Sigmoid colon (tissue), 7 donors: Measurements from ENCODE around the gene LPP. TPM values are rescaled to one million over a fixed set of nuclear protein-coding genes. Genes with fewer than 3 reads are reported as not detected.

ENCODE experiments used
- DNase-seq: peaks from one replicate; pipeline ENCODE4 v3.0.0-alpha.2; 2019
- H3K27ac ChIP-seq, 4 donors: fragments of 200-600 bp; sonication (generic); one replicate each; pipeline ENCODE4 v1.5.1; 2016 to 2019; ENCODE audit warnings: mild to moderate bottlenecking in 1 of 4
- H3K27me3 ChIP-seq, 3 donors: fragments of 200-600 bp; sonication (generic); one replicate each; pipeline ENCODE4 v1.5.1; 2019; ENCODE audit warnings: mild to moderate bottlenecking in 1 of 3
- H3K36me3 ChIP-seq, 4 donors: fragments of 200-600 bp; sonication (generic); one replicate each; pipeline ENCODE4 v1.5.1; 2016 to 2019
- H3K4me1 ChIP-seq, 4 donors: fragments of 200-600 bp; sonication (generic); one replicate each; pipeline ENCODE4 v1.5.1; 2017 to 2019
- H3K4me3 ChIP-seq, 4 donors: fragments of 200-600 bp; sonication (generic); one replicate each; pipeline ENCODE4 v1.5.1; 2017 to 2019; ENCODE audit warnings: mild to moderate bottlenecking in 2 of 4, moderate library complexity in 1 of 4
- H3K9me3 ChIP-seq, 4 donors: fragments of 200-600 bp in 3 of 4; sonication (generic) in 3 of 4; one replicate each; pipeline versions ENCODE4 v1.5.1 to v1.6.1; 2013 to 2019
- EP300 ChIP-seq, 4 donors: sonication (generic); formaldehyde crosslinking; IDR thresholded peaks; one replicate each; pipeline ENCODE4 v1.6.1; 2017; ENCODE audit warnings: antibody characterized with exemption in 4 of 4
- POLR2A ChIP-seq, 2 donors: fragments of 450-650 bp; IDR thresholded peaks; one replicate each; pipeline ENCODE4 v1.6.1; 2016; ENCODE audit warnings: antibody characterized with exemption in 2 of 2, mild to moderate bottlenecking in 2 of 2, moderate library complexity in 2 of 2
- POLR2AphosphoS5 ChIP-seq, 4 donors: sonication (generic); formaldehyde crosslinking; IDR thresholded peaks; one replicate each; pipeline ENCODE4 v1.6.1; 2017; ENCODE audit warnings: antibody characterized with exemption in 4 of 4
- WGBS, 2 donors: extraction: QIAGEN DNeasy Blood & Tissue Kit; methylation state at CpG; one replicate each; pipeline ENCODE4 v1.1.7; 2013; 5-methylcytosine and 5-hydroxymethylcytosine counted together
- intact Hi-C: fragments of 100-400 bp; cut with DNase I; formaldehyde crosslinking; loops from one replicate; pipeline ENCODE4 v1.15.1; 2023
- polyA plus RNA-seq, 3 donors: library from polyadenylated mRNA; stranded (reverse); fragments of 200-250 nt; gene quantifications; one replicate each; pipeline ENCODE4 v1.2.3, GENCODE V29; 2013
- total RNA-seq, 4 donors: library from RNA; depleted of rRNA; stranded (reverse); fragments of >200 nt; gene quantifications; one replicate each; pipeline ENCODE4 v1.1.0, GENCODE V29; 2016
- TF ChIP-seq, protein P1 (sequence below), 4 experiments: fragments of 450-650 bp in 3 of 4; fragments of 200-600 bp in 1 of 4; IDR thresholded peaks; one replicate each; pipeline ENCODE4 v1.5.1; 2016 to 2019; ENCODE audit warnings: antibody characterized with exemption in 4 of 4, mild to moderate bottlenecking in 3 of 4, moderate library complexity in 2 of 4
- donor health status: healthy with polysubstance abuse.
- donor health status: Bipolar disorder and iron deficiency.
- donor health status: healthy.

The LPP gene
- total and polyA plus RNA-seq, 7 donors = 5.3 to 1,773 (median 824) TPM

DNA sequence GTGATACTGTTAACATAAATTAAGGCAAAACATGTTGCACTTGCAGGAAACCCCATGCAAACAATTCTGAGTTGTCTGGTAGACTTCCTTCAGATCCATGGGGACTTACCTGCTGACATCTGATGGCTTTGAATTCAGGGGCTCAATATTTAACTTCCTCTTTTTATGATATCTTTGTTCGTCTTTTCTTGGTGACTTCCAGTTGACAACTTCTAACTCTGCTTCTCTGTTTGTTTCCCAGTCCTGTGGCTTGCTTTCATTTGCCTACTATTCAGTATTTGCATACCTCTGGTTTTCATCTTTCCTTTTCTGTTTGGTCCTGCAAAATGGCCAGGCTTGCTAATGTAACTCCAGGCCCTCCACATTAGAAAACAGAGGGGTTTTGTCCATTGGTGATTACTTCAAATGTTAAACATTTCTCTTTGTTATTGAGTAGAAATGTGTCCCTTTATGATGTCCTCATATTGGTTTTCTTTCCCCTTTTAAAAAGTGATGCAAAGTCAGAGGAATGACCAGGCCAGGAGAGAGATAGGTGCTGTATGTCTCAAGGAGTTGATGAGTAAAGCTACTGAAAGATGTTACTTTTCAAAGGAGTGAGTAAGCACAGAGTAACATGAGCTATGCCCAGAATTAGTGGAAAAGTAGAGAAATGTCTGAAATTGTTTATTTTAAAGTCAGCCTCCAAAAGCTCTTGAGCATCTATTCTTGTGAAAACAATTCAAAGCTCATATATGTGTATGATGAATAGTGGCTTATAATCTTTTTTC lies 335.9 kb downstream of the LPP start:
- intact Hi-C loops = no loop called here
- H3K4me1 ChIP-seq = peaks cover 0 to 66% (median 46%) of the 10 kb centered on the region in 4 donors
- peaks cover 0 to 23% (median 5%) of the 10 kb centered on the region in 4 donors for H3K36me3 ChIP-seq
- H3K4me3 ChIP-seq = no peak overlapping the region
- no peak for TF ChIP-seq EP300 (IDR thresholded peaks at IDR 0.05)
- TF ChIP-seq, protein P1, sequence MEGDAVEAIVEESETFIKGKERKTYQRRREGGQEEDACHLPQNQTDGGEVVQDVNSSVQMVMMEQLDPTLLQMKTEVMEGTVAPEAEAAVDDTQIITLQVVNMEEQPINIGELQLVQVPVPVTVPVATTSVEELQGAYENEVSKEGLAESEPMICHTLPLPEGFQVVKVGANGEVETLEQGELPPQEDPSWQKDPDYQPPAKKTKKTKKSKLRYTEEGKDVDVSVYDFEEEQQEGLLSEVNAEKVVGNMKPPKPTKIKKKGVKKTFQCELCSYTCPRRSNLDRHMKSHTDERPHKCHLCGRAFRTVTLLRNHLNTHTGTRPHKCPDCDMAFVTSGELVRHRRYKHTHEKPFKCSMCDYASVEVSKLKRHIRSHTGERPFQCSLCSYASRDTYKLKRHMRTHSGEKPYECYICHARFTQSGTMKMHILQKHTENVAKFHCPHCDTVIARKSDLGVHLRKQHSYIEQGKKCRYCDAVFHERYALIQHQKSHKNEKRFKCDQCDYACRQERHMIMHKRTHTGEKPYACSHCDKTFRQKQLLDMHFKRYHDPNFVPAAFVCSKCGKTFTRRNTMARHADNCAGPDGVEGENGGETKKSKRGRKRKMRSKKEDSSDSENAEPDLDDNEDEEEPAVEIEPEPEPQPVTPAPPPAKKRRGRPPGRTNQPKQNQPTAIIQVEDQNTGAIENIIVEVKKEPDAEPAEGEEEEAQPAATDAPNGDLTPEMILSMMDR (IDR thresholded peaks at IDR 0.05) = no peak
- TF ChIP-seq POLR2A (IDR thresholded peaks at IDR 0.05) = no peak
- no peak for TF ChIP-seq POLR2AphosphoS5 (IDR thresholded peaks at IDR 0.05)
- 46 to 84% methylated on average over 1 of the region's 1 CpG for WGBS, 2 donors
- no peak for DNase-seq
- H3K27me3 ChIP-seq = no peaks in the 10 kb centered on the region
- no peaks in the 10 kb centered on the region for H3K9me3 ChIP-seq
- peak overlapping the region in 2 of 4 donors; percentile 41 to 49 for H3K27ac ChIP-seq

DNA sequence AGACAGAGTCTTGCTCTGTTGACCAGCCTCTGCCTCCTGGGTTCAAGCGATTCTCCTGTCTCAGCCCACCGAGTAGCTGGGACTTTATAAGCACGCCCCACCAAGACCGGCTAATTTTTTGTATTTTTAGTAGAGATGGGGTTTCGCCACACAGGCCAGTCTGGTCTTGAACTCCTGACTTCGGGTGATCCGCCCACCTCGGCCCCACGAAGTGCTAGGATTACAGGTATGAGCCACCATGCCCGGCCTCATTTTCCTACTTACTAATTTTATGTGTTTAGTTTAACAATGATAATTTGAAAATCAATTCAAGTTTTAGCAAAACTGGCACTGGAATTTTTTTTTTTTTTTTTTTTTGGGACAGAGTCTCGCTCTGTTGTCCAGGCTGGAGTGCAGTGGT lies 336.5 kb downstream of the LPP start:
- H3K9me3 ChIP-seq = no peaks in the 10 kb centered on the region
- no peak for DNase-seq
- no peaks in the 10 kb centered on the region for H3K27me3 ChIP-seq
- intact Hi-C loops = no loop called here
- TF ChIP-seq, protein P1 (IDR thresholded peaks at IDR 0.05) = no peak
- TF ChIP-seq POLR2A (IDR thresholded peaks at IDR 0.05) = no peak
- no peak for TF ChIP-seq POLR2AphosphoS5 (IDR thresholded peaks at IDR 0.05)
- no peak for TF ChIP-seq EP300 (IDR thresholded peaks at IDR 0.05)
- no peak overlapping the region for H3K4me3 ChIP-seq
- H3K36me3 ChIP-seq = peaks cover 0 to 18% (median 3%) of the 10 kb centered on the region in 4 donors
- WGBS, 2 donors = 97% methylated on average over 11 of the region's 11 CpGs
- peaks cover 0 to 64% (median 45%) of the 10 kb centered on the region in 4 donors for H3K4me1 ChIP-seq
- H3K27ac ChIP-seq = peak overlapping the region in 2 of 4 donors; percentile 41 to 49

DNA sequence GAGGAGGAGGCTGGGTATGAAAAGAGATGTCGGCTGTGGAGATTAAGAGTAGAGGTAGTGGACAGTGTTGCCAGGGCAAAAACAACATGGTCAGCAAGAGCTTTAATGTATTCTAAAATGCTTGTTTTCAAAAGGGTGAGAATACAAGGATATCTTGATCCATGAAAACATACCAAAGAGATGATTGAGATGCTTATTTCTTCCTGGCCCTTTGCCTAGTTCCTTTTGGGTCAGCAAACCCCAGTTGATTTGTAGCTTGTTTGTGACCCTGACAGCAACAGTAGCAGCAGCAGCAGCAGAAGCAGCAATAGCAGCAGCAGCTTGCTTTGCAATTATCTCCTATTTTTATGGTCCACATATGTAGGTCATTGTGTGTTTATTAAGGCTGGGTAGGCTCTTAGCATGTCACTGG lies 337.3 kb downstream of the LPP start:
- 68 to 83% methylated on average over 1 of the region's 1 CpG for WGBS, 2 donors
- Histone ChIP-seq H3K27me3 (no peaks in the 10 kb centered on the region), H3K27ac (peak overlapping the region; percentile 19 to 49 (median 32)), H3K9me3 (no peaks in the 10 kb centered on the region), H3K36me3 (peaks cover 0 to 18% (median 3%) of the 10 kb centered on the region in 4 donors), H3K4me3 (no peak overlapping the region), H3K4me1 (peaks cover 0 to 65% (median 49%) of the 10 kb centered on the region in 4 donors)
- intact Hi-C loops = no loop called here
- peak in 1 of 4 donors; percentile 31 for TF ChIP-seq POLR2AphosphoS5 (IDR thresholded peaks at IDR 0.05)
- TF ChIP-seq, protein P1 (IDR thresholded peaks at IDR 0.05) = no peak
- TF ChIP-seq EP300 (IDR thresholded peaks at IDR 0.05) = no peak
- DNase-seq = no peak

DNA sequence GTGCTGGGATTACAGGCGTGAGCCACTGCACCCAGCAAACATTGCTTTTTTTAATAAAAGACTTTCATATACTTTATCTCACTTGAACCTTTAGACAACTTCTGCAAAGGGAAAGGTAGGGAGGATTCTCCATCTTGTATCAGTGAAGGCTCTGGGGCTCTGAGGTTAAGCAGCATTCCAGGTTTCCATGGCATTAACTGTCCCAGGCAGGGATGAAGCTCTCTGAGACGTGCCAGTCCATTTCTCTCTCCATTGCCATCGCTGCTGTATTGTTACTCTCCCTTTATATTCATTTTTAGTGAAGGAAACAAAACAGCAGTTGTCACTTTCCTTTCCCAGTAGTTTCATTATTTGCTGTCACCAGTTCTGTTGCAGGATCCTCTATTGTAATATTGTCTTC lies 342.4 kb downstream of the LPP start:
- no peak for DNase-seq
- Histone ChIP-seq H3K4me1 (peaks cover 0 to 62% (median 28%) of the 10 kb centered on the region in 4 donors), H3K36me3 (peaks cover 0 to 7% (median 0%) of the 10 kb centered on the region in 4 donors), H3K27ac (no peak overlapping the region), H3K27me3 (no peaks in the 10 kb centered on the region), H3K9me3 (no peaks in the 10 kb centered on the region), H3K4me3 (no peak overlapping the region)
- TF ChIP-seq, protein P1 (IDR thresholded peaks at IDR 0.05) = no peak
- no peak for TF ChIP-seq EP300 (IDR thresholded peaks at IDR 0.05)
- TF ChIP-seq POLR2A (IDR thresholded peaks at IDR 0.05) = no peak
- TF ChIP-seq POLR2AphosphoS5 (IDR thresholded peaks at IDR 0.05) = no peak
- 90 to 91% methylated on average over 3 of the region's 3 CpGs for WGBS, 2 donors
- intact Hi-C loops = no loop called here
